SU-DHL-6 (cell line): Measurements from ENCODE around the gene WDR74.
"Not testable (repeated sequence)": the region's sequence is repeated elsewhere in the genome, so short reads cannot be mapped to it uniquely, and the experiment has no call there.

Experiments used
- H2AFZ ChIP-seq: fragments of 200-600 bp; sonication (generic); 2 replicates; pipeline ENCODE4 v1.6.1; 2014; ENCODE audit warnings: low read depth, mild to moderate bottlenecking, moderate library complexity, mixed read lengths, antibody characterized with exemption, low read length; ENCODE audit not compliant: severe bottlenecking
- H3F3A ChIP-seq: fragments of 200-600 bp; shearing (Covaris generic); 2 replicates; pipeline ENCODE4 v1.6.0; 2016; ENCODE audit warnings: antibody characterized with exemption, mild to moderate bottlenecking; ENCODE audit not compliant: insufficient read depth
- H3K27ac ChIP-seq: fragments of 200-600 bp; sonication (generic); 2 replicates; pipeline ENCODE4 v1.5.1; 2016; ENCODE audit warnings: low read depth, mild to moderate bottlenecking, low read length, moderate library complexity, mixed read lengths
- H3K27me3 ChIP-seq: fragments of 200-600 bp; sonication (generic), shearing (Covaris generic); 2 replicates; pipeline ENCODE4 v1.6.0; 2014; ENCODE audit warnings: mild to moderate bottlenecking, low read length
- H3K36me3 ChIP-seq: fragments of 200-600 bp; sonication (generic); 2 replicates; pipeline ENCODE4 v1.6.1; 2014; ENCODE audit warnings: mild to moderate bottlenecking, low read length, mixed read lengths
- H3K4me2 ChIP-seq: fragments of 300-600, 200-600 bp; shearing (Covaris generic), sonication (generic); 2 replicates; pipeline ENCODE4 v1.6.0; 2014; ENCODE audit warnings: low read length, low read depth, mild to moderate bottlenecking; ENCODE audit not compliant: poor library complexity, severe bottlenecking
- H3K4me3 ChIP-seq: fragments of 200-600 bp; sonication (generic); 2 replicates; pipeline ENCODE4 v1.5.1; 2014; ENCODE audit warnings: antibody characterized with exemption, low read length, mild to moderate bottlenecking, mixed read lengths; ENCODE audit not compliant: insufficient read depth, poor library complexity, severe bottlenecking
- H3K79me2 ChIP-seq: fragments of 200-600 bp; sonication (generic); 2 replicates; pipeline ENCODE4 v1.6.1; 2014; ENCODE audit warnings: mild to moderate bottlenecking, low read length, moderate library complexity; ENCODE audit not compliant: insufficient read depth
- H3K9ac ChIP-seq: fragments of 200-600 bp; sonication (generic); 2 replicates; pipeline ENCODE4 v1.7.0; 2014; ENCODE audit warnings: mild to moderate bottlenecking, low read length
- H3K9me2 ChIP-seq: fragments of 200-600 bp; sonication (generic); replicated peaks from 2 replicates; pipeline ENCODE4 v1.6.1; 2014; ENCODE audit warnings: low read length; ENCODE audit not compliant: insufficient read depth
- H3K9me3 ChIP-seq: fragments of 200-600 bp; sonication (generic); 2 replicates; pipeline ENCODE4 v1.6.1; 2014; ENCODE audit warnings: low read length, mixed read lengths; ENCODE audit not compliant: insufficient read depth
- H4K20me1 ChIP-seq: fragments of 200-600 bp; sonication (generic); 2 replicates; pipeline ENCODE4 v1.6.1; 2014; ENCODE audit warnings: low read depth, mild to moderate bottlenecking, antibody characterized with exemption, low read length, moderate library complexity, mixed read lengths
- EZH2phosphoT487 ChIP-seq: fragments of 200-600 bp; sonication (generic), shearing (Covaris generic); conservative IDR thresholded peaks from 2 replicates; pipeline ENCODE4 v1.6.1; 2018; ENCODE audit warnings: mild to moderate bottlenecking, antibody characterized with exemption, low read length, moderate library complexity, mixed read lengths
- TF ChIP-seq, protein P1 (sequence below): fragments of 200-600 bp; sonication (generic); IDR thresholded peaks from one replicate; pipeline ENCODE4 v1.5.1; 2017; ENCODE audit warnings: antibody characterized with exemption, mild to moderate bottlenecking, low read length, moderate library complexity; ENCODE audit not compliant: insufficient read depth, poor library complexity, severe bottlenecking

The WDR74 gene

DNA sequence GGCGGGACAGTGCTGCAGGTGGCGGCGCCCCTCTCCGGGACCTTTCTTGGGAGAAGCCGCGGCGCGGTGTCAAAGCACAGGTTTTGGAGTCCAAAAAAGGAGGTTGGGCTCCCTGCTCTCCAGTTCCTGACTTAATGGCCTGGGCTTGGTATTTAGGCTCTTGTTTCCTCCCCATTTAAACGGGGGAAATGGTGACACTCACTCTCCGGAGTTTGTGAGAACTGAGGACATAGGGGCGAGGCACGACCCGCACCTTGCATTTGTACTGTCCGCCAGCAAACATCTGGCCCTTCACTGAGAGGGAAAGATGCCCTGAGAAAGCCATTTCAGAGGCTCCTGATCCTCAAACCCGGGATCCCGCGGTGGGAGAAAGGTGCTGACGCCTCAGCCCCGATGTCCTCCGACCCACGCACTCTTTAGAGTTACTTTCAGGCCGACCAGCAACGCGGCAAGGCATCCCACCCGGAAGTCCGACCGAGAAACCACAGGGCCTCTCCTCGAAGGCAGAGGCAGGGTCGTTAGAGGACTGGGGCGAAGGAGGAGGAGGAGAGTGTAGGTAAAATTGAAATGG, 2.9 kb upstream of the WDR74 start:
- Histone ChIP-seq H3K36me3 (no peaks in the 10 kb centered on the region), H2AFZ (peak overlapping the region; percentile 84), H3K9me2 (no peaks in the 10 kb centered on the region), H3K27me3 (no peaks in the 10 kb centered on the region), H3K79me2 (peaks cover 20% of the 10 kb centered on the region), H3F3A (peaks cover 34% of the 10 kb centered on the region), H3K9me3 (no peaks in the 10 kb centered on the region), H4K20me1 (no peaks in the 10 kb centered on the region), H3K9ac (peak overlapping the region; percentile 69), H3K4me2 (peak overlapping the region; percentile 96), H3K27ac (peak overlapping the region; percentile 93), H3K4me3 (peak overlapping the region; percentile 45)
- TF ChIP-seq, protein P1, sequence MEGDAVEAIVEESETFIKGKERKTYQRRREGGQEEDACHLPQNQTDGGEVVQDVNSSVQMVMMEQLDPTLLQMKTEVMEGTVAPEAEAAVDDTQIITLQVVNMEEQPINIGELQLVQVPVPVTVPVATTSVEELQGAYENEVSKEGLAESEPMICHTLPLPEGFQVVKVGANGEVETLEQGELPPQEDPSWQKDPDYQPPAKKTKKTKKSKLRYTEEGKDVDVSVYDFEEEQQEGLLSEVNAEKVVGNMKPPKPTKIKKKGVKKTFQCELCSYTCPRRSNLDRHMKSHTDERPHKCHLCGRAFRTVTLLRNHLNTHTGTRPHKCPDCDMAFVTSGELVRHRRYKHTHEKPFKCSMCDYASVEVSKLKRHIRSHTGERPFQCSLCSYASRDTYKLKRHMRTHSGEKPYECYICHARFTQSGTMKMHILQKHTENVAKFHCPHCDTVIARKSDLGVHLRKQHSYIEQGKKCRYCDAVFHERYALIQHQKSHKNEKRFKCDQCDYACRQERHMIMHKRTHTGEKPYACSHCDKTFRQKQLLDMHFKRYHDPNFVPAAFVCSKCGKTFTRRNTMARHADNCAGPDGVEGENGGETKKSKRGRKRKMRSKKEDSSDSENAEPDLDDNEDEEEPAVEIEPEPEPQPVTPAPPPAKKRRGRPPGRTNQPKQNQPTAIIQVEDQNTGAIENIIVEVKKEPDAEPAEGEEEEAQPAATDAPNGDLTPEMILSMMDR, result no peak
- no peak for TF ChIP-seq EZH2phosphoT487

DNA sequence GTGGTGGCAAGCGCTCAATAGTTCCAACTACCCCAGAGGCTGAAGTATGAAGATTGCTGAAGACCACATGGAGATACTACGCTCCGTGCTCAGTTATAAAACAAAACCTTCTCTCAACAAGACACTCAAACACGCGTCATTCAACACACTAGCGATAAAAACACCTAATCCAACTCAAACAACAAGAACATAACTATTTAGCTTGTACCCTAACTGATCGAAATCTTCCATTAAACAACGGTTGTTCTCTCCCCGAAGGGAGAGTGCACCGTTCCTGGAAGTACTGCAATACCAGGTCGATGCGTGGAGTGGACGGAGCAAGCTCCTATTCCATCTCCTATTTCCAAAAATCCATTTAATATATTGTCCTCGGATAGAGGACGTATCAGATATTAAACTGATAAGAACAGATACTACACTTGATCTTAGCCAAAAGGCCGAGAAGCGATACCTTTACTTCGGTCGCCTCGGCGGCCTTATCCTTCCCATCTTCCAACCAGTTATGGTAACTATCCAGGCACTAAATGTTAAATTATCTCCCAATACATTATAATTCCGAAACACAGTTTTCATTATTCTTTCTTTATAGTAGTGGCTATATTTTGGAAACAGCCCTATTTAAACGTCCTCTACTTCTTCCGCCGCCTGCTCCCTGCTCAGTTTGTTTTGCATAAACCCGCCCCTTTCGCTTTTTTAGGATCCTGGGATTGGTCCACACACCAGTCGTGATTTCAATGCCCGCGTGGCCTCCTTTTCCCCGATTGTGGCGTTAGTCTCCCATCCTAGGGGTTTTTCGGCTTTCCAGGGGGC, 2.2 kb upstream of the WDR74 start:
- H3K4me2 ChIP-seq, result peak overlapping the region; percentile 96
- no peaks in the 10 kb centered on the region for H4K20me1 ChIP-seq
- no peaks in the 10 kb centered on the region for H3K9me3 ChIP-seq
- no peaks in the 10 kb centered on the region for H3K36me3 ChIP-seq
- peak overlapping the region; percentile 45 for H3K4me3 ChIP-seq
- H3K27me3 ChIP-seq, result no peaks in the 10 kb centered on the region
- H3K9ac ChIP-seq, result peak overlapping the region; percentile 81
- peaks cover 34% of the 10 kb centered on the region for H3F3A ChIP-seq
- TF ChIP-seq, protein P1, result no peak
- no peak for TF ChIP-seq EZH2phosphoT487
- peak overlapping the region; percentile 84 for H2AFZ ChIP-seq
- H3K27ac ChIP-seq, result peak overlapping the region; percentile 93
- no peaks in the 10 kb centered on the region for H3K9me2 ChIP-seq
- H3K79me2 ChIP-seq, result peaks cover 26% of the 10 kb centered on the region

DNA sequence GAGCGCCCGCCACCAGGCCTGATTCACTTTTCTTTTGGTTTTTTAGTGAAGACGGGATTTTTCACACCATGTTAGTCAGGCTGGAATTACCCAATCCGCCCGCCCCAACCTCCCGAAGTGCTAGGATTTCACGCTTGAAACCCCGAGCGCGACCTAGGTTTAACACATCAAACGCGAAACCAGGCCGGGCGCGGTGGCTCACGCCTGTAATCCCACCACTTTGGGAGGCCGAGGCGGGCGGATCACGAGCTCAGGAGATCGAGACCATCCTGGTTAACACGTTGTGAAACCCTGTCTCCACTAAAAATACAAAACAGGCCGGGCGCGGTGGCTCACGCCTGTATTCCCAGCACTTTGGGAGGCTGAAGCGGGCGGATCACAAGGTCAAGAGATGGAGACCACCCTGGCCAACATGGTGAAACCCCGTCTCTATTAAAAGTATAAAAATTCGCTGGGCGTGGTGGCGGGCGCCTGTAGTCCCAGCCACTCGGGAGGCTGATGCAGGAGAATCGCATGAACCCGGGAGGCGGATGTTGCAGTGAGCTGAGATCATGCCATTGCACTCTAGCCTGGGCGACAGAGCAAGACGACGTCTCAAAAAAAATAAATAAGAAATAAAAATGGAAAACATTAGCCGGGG, 1.5 kb upstream of the WDR74 start:
- H3K27me3 ChIP-seq, H4K20me1 ChIP-seq, H3K9me2 ChIP-seq, H3K36me3 ChIP-seq, H3K9me3 ChIP-seq: not testable (repeated sequence)
- Histone ChIP-seq H3K4me3 (peak overlapping the region; percentile 77), H3K4me2 (peak overlapping the region; percentile 96), H3K27ac (peak overlapping the region; percentile 93), H3F3A (peaks cover 34% of the 10 kb centered on the region), H3K9ac (peak overlapping the region; percentile 81), H2AFZ (peak overlapping the region; percentile 73), H3K79me2 (peaks cover 31% of the 10 kb centered on the region)
